GM19328 (cell line): Measurements from ENCODE around the gene PLK3.
"Not testable (repeated sequence)": the region's sequence is repeated elsewhere in the genome, so short reads cannot be mapped to it uniquely, and the experiment has no call there.

Experiments used
- ATAC-seq: cut with Tn5 transposase; IDR thresholded peaks from one replicate; pipeline ENCODE4 v1.9.1; 2021; ENCODE audit warnings: mild to moderate bottlenecking, moderate library complexity; ENCODE audit not compliant: unreplicated experiment

PLK3 gene

GRCh38 chr1:44808063-44808937 is 8.1 kb downstream of the PLK3 start, which contains the start of gene BTBD19:
TSS of gene BTBD19 (plus strand) at chr1:44808523. CDS start at chr1:44808821, 298 bp downstream.
- ATAC-seq, result no peak

DNA sequence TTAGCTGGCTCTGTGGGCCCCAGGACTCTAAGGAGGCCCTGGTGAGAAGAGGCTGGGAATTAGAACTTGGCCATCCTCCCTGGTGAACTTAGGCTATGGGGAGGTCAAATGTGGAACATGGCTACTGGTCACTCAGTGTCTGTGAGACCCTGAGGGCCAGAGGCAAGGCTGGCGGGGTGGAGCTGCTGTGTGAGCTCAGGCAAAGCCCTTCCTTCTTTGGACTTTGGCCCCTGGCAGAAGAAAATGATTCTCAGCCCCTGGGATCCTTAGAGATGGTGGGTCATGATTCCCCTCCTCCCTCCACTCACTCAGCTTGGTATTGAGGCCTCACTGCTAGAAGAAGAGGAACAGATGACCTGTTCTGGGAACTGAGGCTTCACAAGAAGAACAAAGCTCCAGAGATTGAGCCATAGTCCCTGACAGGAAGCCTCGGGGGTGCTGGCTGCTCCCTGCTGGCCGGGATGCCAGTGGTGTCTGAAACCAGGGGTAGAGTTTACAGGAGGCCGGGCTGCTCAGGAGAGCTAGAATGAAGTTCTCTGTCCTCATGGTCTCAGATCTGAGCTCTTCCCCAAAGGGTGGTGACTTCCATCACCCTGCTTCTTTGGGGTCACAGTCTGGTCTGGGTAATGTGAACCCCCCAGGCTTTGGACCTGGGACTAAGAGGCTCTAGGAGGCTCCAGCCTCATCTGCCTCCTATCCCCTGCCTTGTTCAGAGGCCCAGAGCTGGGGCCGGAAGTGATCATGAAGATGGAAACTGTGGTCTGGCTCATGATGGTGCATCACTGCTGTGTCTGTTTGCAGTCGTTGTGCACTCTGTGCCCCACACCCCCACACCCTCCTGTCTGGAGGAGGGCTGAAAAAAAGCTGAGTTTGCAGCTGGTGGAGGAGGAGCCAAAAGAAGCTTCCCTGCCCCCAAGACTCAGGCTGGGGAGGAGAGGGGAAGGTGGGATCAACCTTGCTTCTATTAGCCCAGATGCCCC is 9.1 kb downstream of the PLK3 start:
- ATAC-seq, result peak; percentile 51

DNA sequence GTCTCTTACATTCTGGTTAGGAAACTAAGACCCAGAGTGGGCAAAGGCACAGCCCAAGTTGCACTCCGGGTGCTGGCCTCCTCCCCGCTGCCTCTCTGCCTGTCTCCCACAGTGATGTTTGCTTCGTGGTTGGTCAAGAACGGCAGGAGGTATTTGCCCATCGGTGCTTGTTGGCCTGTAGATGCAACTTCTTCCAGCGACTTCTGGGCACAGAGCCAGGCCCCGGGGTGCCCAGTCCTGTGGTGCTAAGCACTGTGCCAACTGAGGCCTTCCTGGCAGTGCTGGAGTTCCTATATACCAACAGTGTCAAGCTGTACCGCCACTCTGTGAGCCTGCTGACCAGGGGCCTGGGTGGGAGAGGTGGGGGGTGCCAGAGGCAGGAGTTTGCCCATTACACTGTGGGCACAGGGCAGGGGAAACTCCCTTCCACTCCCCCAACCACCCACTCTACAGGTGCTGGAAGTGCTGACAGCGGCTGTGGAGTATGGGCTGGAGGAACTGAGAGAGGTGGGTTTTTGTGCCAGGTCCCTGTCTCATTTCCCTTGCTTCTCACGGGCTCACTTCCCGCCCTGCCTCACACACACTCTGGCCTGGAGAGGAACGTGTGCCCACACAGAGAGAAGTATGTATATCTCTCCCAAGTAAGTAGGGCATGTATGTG is 10.1 kb downstream of the PLK3 start:
- no peak for ATAC-seq

- not testable (repeated sequence) for ATAC-seq
Measured at GRCh38 chr1:44810762-44811105, 10.6 kb downstream of the PLK3 start.

GRCh38 chr1:44811234-44811633 is 11.1 kb downstream of the PLK3 start:
- ATAC-seq, result no peak

- no peak for ATAC-seq
Measured at GRCh38 chr1:44812822-44813543, 12.8 kb downstream of the PLK3 start.

GRCh38 chr1:44815926-44816325 is 15.7 kb downstream of the PLK3 start:
- not testable (repeated sequence) for ATAC-seq

DNA sequence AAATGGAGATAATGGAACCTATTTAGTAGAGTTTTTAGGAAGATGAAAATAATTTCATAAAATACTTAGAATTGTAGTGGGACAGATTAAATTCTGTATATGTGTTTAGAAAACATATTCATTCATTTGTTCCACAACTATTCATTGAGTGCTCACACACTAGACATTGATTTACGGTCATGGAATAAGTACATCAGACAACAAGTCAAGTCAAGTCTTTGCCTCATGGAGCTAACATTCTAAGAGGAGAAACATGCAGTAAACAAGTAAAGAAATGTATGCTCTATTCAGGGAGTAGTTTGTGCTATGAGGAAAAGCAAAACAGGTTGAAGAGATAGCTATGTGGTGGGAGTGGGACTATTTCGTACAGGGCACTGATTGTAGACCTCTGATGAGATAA is 17.1 kb downstream of the PLK3 start:
- ATAC-seq, result no peak

DNA sequence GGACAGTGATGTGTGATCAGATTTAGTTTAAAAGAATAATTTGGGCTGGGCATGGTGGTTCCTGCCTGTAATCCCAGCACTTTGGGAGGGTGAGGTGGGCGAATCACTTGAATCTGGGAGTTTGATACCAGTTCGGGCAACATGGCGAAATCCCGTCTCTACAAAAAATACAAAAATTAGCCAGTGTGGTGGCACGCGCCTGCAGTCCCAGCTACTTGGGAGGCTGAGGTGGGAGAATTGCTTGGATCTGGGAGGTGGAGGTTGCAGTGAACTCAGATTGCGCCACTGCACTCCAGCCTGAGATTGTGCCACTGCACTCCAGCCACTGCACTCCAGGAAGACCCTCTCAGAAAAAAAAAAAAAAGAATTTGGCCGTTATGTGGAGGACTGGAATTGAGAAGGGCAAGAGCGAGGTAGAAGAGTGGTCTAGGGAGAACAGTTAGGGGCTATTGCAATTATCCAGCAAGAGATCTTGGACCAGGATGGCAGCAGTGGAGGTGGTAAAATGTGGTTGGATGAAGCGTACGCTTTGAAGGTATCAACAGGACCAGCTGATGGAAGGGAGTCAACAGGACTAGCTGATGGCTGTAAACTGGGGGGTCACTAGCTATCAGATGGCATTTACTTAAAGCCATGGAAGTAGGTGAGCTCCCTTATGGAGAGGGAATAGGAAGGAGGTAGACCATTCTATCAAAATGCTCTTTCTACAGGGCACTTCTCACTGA is 17.8 kb downstream of the PLK3 start:
- ATAC-seq, result no peak

DNA sequence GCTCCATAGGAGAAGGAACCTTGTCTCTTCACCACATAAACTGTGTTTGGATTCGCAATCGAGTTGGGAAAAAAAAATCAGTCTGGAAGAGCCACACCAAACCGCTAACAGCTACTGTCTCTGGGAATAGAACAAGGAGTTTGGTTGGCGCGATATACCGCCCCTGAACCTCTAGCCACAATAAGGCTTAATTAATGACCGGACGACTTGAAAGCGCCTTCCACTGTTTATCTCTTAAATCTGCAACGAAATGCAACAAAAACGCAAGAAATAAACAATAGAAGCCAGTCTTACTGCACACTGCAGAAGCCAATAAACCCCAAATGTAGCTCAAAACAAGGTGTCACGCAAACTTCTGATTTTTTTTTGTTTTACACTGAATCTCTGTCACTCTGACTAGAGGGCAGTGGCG is 19.0 kb downstream of the PLK3 start:
- ATAC-seq, result no peak

DNA sequence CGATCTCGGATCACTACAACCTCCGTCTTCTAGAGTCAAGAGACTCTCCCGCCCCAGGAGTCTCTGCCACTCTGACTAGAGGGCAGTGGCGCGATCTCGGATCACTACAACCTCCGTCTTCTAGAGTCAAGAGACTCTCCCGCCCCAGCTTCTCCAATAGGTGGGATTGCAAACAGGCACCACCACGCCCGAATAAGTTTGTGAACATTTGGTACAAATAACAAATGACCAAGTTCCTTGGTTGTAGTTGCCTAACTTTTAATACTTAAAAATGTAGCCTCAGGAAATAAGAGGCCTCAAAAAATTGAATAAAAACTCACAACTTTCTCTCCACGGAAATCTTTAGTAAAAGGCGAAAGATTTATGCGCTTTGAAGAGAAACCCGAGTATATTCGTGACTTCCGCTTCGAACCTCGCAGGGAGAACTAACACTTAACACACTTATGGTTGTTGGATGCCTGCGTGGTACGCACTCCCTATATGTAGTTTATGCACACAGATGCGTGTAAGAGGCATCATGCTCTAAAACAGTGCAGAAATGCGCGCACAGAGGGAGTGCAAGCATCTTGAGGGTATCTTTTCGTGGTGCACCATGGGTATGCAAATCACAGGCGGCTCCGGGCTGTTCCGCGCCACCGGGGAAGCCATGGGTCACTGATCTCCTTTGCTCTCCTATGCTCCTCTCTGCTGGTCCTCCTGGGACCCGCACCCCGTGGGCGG is 19.6 kb downstream of the PLK3 start:
- peak; percentile 76 for ATAC-seq

DNA sequence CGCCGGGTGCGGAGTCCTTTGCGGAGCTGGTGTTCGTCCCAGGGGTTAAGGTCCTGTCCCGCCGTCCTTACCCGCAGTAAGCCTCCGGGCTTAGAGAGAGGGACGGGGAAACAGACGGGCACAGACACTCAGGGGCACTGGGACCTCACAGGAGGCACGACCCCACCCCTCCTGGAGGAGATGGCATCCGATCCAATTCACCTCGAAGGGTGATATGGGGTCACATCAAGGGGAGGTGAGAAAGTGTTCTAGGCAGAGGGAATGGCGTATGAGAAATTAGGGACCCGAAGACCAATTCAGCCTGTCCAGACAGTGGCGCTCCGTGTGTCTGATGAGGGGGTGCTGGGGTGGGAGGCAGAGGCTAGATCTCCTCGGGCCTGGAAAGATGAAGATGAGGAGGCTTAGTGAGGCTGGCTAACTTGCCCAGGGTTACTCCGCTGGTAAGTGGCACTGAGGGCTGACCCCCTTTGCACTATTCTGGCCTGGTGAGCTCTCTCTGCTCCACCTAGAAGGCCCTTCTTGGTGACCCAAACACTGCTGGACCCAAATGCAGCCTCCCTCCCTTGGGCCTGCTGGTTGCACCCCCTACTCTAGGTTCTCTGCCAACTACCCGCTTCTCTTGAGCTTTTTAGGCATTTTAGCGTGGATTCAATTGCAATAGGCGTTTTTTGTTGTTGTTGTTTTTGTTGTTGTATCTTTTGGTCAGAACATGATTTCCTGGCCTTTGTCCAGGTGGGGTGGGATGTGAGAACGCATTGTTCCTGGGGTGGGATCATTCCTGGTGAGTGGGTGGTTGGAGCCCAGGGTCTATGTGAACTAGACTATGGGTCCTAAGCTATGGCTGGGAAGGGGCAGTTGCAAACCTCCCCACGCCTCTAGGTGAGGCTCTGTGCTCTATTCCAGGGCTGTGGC is 20.4 kb downstream of the PLK3 start:
- no peak for ATAC-seq

GRCh38 chr1:44821240-44821715 is 21.1 kb downstream of the PLK3 start:
- no peak for ATAC-seq

- no peak for ATAC-seq
Measured at GRCh38 chr1:44822131-44822701, 22.0 kb downstream of the PLK3 start.

GRCh38 chr1:44822981-44823451 is 22.8 kb downstream of the PLK3 start:
- ATAC-seq, result no peak

GRCh38 chr1:44824392-44824791 is 24.2 kb downstream of the PLK3 start:
- ATAC-seq, result not testable (repeated sequence)

DNA sequence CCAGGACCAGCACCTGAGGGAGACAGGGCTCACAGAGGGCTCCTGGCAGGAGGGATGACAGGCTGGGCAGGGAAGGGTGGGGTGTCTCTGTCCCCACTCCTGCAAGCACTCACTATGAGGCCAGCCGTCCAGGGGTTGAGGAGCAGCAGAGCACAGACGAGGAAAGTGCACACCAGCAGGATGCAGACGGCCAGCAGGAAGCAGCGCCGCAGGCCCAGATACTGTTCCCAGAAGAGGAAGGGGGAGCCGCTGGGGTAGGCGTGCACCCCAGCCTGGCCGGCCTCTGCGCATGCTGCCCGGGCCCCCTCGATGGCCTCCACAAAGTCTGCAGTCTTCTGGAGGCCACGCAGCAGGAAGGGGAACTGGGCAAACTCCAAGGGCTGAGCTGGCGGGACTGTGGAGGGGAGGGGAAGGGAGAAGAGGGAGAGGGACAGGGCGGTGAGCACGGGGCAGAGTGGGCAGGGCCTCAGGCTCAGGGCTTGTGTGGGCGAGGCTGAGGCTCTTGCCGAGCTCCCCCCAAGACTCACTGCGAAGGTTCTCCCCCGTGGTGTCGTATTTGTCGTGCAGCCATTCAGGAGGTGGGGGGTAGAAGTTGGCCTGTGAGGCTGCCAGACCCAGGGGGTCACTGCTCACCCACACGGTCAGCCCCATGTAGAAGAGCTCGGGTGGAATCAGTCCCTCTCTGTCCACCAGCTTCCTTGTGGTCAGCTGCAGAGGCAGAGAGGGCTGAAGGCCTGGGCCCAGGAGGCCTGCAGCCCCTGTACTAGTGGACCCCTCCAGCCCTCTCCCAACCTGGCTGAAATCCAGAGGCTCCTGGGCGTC is 26.4 kb downstream of the PLK3 start:
- ATAC-seq, result no peak
